Liver (tissue), 3 donors: Measurements from ENCODE around the gene ARNT2.

Experiments
- GABPA ChIP-seq, 2 donors: IDR thresholded peaks in 1 of 2; conservative IDR thresholded peaks in 1 of 2; 2 replicates each; pipeline ENCODE4 v1.6.1; 2016; ENCODE audit warnings: antibody characterized with exemption in 2 of 2, mild to moderate bottlenecking in 1 of 2, moderate library complexity in 1 of 2
- RAD21 ChIP-seq, 2 donors: IDR thresholded peaks; 2 replicates each; pipeline ENCODE4 v1.6.1; 2016; ENCODE audit warnings: antibody characterized with exemption in 2 of 2, mild to moderate bottlenecking in 2 of 2
- RXRA ChIP-seq, 2 donors: IDR thresholded peaks; 2 replicates each; pipeline ENCODE4 v1.6.1; 2017 to 2018; ENCODE audit warnings: antibody characterized with exemption in 2 of 2, mild to moderate bottlenecking in 1 of 2
- SP1 ChIP-seq: IDR thresholded peaks from 2 replicates; pipeline ENCODE4 v1.6.1; 2018; ENCODE audit warnings: antibody characterized with exemption, mild to moderate bottlenecking
- TAF1 ChIP-seq: conservative IDR thresholded peaks from 2 replicates; pipeline ENCODE4 v1.6.1; 2016; ENCODE audit warnings: antibody characterized with exemption, mild to moderate bottlenecking
- YY1 ChIP-seq: IDR thresholded peaks from 2 replicates; pipeline ENCODE4 v1.6.1; 2016; ENCODE audit warnings: antibody characterized with exemption, mild to moderate bottlenecking
- TF ChIP-seq, protein P1 (sequence below): fragments of 150-350 bp; IDR thresholded peaks from 2 replicates; pipeline ENCODE4 v1.5.1; 2017; ENCODE audit warnings: improper control_type of control experiment, low read depth, low read length; ENCODE audit not compliant: missing input control
- TF ChIP-seq, protein P2 (sequence below): IDR thresholded peaks from 2 replicates; pipeline ENCODE4 v1.6.1; 2016; ENCODE audit warnings: antibody characterized with exemption
- TF ChIP-seq, protein P3 (sequence below): IDR thresholded peaks from 2 replicates; pipeline ENCODE4 v1.6.1; 2016; ENCODE audit warnings: antibody characterized with exemption
- TF ChIP-seq, protein P4 (sequence below): IDR thresholded peaks from 2 replicates; pipeline ENCODE4 v1.6.1; 2016; ENCODE audit warnings: antibody characterized with exemption, mild to moderate bottlenecking
- TF ChIP-seq, protein P5 (sequence below): IDR thresholded peaks from 2 replicates; pipeline ENCODE4 v1.6.1; 2016; ENCODE audit warnings: antibody characterized with exemption
- donor health status: healthy.
- donor health status: healthy.

DNA sequence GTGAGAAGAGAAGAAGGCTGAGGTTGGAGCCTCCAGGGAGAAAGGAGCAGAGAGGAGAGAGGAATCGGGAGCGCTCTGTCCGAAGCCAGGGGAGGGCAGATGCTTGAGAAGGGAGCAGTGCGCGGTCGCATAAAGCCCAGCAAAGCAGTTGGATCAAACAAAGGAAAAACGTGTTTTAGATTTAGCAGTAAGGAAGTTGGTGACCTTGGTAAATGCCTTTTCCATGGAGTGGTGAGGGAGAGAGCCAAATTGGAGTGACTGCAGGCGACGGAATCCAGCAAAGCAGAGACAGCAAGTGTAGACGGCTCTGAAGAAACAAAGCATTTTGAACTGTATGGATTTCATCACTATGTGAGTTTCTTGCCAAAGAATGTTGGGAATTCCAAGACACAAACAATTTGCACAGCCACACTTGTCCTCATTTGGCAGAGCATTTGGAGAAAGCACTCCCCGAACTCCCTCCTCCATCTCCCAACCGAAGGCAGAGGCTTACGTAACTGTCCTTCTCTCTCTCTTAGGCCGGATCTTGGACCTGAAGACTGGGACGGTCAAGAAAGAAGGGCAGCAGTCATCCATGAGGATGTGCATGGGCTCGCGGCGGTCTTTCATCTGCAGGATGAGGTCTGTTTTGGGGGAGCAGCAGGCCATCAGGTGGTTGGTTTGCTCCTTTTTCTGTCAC lies 103.6 kb downstream of the ARNT2 start:
- TF ChIP-seq, protein P1, sequence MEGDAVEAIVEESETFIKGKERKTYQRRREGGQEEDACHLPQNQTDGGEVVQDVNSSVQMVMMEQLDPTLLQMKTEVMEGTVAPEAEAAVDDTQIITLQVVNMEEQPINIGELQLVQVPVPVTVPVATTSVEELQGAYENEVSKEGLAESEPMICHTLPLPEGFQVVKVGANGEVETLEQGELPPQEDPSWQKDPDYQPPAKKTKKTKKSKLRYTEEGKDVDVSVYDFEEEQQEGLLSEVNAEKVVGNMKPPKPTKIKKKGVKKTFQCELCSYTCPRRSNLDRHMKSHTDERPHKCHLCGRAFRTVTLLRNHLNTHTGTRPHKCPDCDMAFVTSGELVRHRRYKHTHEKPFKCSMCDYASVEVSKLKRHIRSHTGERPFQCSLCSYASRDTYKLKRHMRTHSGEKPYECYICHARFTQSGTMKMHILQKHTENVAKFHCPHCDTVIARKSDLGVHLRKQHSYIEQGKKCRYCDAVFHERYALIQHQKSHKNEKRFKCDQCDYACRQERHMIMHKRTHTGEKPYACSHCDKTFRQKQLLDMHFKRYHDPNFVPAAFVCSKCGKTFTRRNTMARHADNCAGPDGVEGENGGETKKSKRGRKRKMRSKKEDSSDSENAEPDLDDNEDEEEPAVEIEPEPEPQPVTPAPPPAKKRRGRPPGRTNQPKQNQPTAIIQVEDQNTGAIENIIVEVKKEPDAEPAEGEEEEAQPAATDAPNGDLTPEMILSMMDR = no peak
- peak; percentile 23 for TF ChIP-seq SP1
- TF ChIP-seq, protein P2, sequence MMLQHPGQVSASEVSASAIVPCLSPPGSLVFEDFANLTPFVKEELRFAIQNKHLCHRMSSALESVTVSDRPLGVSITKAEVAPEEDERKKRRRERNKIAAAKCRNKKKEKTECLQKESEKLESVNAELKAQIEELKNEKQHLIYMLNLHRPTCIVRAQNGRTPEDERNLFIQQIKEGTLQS = no peak
- no peak for TF ChIP-seq TAF1
- TF ChIP-seq, protein P3, sequence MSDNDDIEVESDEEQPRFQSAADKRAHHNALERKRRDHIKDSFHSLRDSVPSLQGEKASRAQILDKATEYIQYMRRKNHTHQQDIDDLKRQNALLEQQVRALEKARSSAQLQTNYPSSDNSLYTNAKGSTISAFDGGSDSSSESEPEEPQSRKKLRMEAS = no peak
- TF ChIP-seq, protein P4, sequence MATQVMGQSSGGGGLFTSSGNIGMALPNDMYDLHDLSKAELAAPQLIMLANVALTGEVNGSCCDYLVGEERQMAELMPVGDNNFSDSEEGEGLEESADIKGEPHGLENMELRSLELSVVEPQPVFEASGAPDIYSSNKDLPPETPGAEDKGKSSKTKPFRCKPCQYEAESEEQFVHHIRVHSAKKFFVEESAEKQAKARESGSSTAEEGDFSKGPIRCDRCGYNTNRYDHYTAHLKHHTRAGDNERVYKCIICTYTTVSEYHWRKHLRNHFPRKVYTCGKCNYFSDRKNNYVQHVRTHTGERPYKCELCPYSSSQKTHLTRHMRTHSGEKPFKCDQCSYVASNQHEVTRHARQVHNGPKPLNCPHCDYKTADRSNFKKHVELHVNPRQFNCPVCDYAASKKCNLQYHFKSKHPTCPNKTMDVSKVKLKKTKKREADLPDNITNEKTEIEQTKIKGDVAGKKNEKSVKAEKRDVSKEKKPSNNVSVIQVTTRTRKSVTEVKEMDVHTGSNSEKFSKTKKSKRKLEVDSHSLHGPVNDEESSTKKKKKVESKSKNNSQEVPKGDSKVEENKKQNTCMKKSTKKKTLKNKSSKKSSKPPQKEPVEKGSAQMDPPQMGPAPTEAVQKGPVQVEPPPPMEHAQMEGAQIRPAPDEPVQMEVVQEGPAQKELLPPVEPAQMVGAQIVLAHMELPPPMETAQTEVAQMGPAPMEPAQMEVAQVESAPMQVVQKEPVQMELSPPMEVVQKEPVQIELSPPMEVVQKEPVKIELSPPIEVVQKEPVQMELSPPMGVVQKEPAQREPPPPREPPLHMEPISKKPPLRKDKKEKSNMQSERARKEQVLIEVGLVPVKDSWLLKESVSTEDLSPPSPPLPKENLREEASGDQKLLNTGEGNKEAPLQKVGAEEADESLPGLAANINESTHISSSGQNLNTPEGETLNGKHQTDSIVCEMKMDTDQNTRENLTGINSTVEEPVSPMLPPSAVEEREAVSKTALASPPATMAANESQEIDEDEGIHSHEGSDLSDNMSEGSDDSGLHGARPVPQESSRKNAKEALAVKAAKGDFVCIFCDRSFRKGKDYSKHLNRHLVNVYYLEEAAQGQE = peak; percentile 25
- peak in 1 of 2 donors; percentile 12 for TF ChIP-seq RAD21 (IDR thresholded peaks at IDR 0.05)
- TF ChIP-seq GABPA (IDR thresholded peaks at IDR 0.05 in 1 of 2, conservative IDR thresholded peaks at IDR 0.05 in 1 of 2) = no peak
- TF ChIP-seq, protein P5, sequence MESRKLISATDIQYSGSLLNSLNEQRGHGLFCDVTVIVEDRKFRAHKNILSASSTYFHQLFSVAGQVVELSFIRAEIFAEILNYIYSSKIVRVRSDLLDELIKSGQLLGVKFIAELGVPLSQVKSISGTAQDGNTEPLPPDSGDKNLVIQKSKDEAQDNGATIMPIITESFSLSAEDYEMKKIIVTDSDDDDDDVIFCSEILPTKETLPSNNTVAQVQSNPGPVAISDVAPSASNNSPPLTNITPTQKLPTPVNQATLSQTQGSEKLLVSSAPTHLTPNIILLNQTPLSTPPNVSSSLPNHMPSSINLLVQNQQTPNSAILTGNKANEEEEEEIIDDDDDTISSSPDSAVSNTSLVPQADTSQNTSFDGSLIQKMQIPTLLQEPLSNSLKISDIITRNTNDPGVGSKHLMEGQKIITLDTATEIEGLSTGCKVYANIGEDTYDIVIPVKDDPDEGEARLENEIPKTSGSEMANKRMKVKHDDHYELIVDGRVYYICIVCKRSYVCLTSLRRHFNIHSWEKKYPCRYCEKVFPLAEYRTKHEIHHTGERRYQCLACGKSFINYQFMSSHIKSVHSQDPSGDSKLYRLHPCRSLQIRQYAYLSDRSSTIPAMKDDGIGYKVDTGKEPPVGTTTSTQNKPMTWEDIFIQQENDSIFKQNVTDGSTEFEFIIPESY = no peak
- TF ChIP-seq RXRA (IDR thresholded peaks at IDR 0.05) = peak in 1 of 2 donors; percentile 50
- TF ChIP-seq YY1 = no peak
